Ishikawa (cell line): ENCODE measurements around the gene GTPBP4.

Experiments
- CEBPB ChIP-seq: IDR thresholded peaks from 2 replicates; pipeline ENCODE4 v1.6.1; 2012
- CREB1 ChIP-seq: IDR thresholded peaks from 2 replicates; pipeline ENCODE4 v1.6.1; 2012; ENCODE audit warnings: low read depth
- EGR1 ChIP-seq: IDR thresholded peaks from 2 replicates; pipeline ENCODE4 v1.6.1; 2012
- EP300 ChIP-seq: IDR thresholded peaks from 2 replicates; pipeline ENCODE4 v1.6.1; 2012; ENCODE audit warnings: borderline replicate concordance
- FOXM1 ChIP-seq: IDR thresholded peaks from 2 replicates; pipeline ENCODE4 v1.6.1; 2012; ENCODE audit warnings: low read depth, borderline replicate concordance
- NFIC ChIP-seq: IDR thresholded peaks from 2 replicates; pipeline ENCODE4 v1.6.1; 2012
- RAD21 ChIP-seq: IDR thresholded peaks from 2 replicates; pipeline ENCODE4 v1.6.1; 2012; ENCODE audit warnings: low read depth
- TAF1 ChIP-seq: IDR thresholded peaks from 2 replicates; pipeline ENCODE4 v1.6.1; 2012; ENCODE audit warnings: low read depth, mild to moderate bottlenecking
- TCF12 ChIP-seq: IDR thresholded peaks from 2 replicates; pipeline ENCODE4 v1.6.1; 2012; ENCODE audit warnings: low read depth
- TEAD4 ChIP-seq: IDR thresholded peaks from 2 replicates; pipeline ENCODE4 v1.6.1; 2012
- YY1 ChIP-seq: IDR thresholded peaks from 2 replicates; pipeline ENCODE4 v1.6.1; 2012; ENCODE audit warnings: low read depth
- ZBTB7A ChIP-seq: IDR thresholded peaks from 2 replicates; pipeline ENCODE4 v1.6.1; 2012; ENCODE audit warnings: low read depth
- TF ChIP-seq, protein P1 (sequence below): IDR thresholded peaks from 2 replicates; pipeline ENCODE4 v1.6.1; 2012
- TF ChIP-seq, protein P2 (sequence below): IDR thresholded peaks from 2 replicates; pipeline ENCODE4 v1.6.1; 2012
- TF ChIP-seq, protein P3 (sequence below): IDR thresholded peaks from 2 replicates; pipeline ENCODE4 v1.6.1; 2012; ENCODE audit warnings: low read depth, mild to moderate bottlenecking

GTPBP4 gene

DNA sequence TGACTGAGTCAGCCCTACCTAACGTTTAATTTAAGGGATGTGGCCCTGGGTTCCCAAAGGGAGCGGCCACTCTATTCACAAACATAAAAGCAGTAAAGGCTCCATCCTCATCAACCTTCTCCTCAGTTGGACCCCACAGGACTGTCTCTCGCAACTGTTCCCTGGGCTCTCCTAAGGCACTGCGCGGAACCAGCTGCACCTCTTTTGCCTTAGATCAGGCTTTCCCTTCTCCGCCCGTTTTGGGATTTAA lies 689 bp upstream of the GTPBP4 start:
- TF ChIP-seq ZBTB7A: no peak
- no peak for TF ChIP-seq TCF12
- TF ChIP-seq, protein P1, sequence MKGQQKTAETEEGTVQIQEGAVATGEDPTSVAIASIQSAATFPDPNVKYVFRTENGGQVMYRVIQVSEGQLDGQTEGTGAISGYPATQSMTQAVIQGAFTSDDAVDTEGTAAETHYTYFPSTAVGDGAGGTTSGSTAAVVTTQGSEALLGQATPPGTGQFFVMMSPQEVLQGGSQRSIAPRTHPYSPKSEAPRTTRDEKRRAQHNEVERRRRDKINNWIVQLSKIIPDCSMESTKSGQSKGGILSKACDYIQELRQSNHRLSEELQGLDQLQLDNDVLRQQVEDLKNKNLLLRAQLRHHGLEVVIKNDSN: no peak
- no peak for TF ChIP-seq EGR1
- TF ChIP-seq TAF1: no peak
- TF ChIP-seq, protein P2, sequence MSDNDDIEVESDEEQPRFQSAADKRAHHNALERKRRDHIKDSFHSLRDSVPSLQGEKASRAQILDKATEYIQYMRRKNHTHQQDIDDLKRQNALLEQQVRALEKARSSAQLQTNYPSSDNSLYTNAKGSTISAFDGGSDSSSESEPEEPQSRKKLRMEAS: no peak
- TF ChIP-seq CREB1: no peak
- no peak for TF ChIP-seq EP300
- no peak for TF ChIP-seq RAD21
- no peak for TF ChIP-seq YY1
- TF ChIP-seq NFIC: no peak
- TF ChIP-seq, protein P3, sequence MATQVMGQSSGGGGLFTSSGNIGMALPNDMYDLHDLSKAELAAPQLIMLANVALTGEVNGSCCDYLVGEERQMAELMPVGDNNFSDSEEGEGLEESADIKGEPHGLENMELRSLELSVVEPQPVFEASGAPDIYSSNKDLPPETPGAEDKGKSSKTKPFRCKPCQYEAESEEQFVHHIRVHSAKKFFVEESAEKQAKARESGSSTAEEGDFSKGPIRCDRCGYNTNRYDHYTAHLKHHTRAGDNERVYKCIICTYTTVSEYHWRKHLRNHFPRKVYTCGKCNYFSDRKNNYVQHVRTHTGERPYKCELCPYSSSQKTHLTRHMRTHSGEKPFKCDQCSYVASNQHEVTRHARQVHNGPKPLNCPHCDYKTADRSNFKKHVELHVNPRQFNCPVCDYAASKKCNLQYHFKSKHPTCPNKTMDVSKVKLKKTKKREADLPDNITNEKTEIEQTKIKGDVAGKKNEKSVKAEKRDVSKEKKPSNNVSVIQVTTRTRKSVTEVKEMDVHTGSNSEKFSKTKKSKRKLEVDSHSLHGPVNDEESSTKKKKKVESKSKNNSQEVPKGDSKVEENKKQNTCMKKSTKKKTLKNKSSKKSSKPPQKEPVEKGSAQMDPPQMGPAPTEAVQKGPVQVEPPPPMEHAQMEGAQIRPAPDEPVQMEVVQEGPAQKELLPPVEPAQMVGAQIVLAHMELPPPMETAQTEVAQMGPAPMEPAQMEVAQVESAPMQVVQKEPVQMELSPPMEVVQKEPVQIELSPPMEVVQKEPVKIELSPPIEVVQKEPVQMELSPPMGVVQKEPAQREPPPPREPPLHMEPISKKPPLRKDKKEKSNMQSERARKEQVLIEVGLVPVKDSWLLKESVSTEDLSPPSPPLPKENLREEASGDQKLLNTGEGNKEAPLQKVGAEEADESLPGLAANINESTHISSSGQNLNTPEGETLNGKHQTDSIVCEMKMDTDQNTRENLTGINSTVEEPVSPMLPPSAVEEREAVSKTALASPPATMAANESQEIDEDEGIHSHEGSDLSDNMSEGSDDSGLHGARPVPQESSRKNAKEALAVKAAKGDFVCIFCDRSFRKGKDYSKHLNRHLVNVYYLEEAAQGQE: no peak
- TF ChIP-seq CEBPB: no peak
- no peak for TF ChIP-seq FOXM1
- no peak for TF ChIP-seq TEAD4

DNA sequence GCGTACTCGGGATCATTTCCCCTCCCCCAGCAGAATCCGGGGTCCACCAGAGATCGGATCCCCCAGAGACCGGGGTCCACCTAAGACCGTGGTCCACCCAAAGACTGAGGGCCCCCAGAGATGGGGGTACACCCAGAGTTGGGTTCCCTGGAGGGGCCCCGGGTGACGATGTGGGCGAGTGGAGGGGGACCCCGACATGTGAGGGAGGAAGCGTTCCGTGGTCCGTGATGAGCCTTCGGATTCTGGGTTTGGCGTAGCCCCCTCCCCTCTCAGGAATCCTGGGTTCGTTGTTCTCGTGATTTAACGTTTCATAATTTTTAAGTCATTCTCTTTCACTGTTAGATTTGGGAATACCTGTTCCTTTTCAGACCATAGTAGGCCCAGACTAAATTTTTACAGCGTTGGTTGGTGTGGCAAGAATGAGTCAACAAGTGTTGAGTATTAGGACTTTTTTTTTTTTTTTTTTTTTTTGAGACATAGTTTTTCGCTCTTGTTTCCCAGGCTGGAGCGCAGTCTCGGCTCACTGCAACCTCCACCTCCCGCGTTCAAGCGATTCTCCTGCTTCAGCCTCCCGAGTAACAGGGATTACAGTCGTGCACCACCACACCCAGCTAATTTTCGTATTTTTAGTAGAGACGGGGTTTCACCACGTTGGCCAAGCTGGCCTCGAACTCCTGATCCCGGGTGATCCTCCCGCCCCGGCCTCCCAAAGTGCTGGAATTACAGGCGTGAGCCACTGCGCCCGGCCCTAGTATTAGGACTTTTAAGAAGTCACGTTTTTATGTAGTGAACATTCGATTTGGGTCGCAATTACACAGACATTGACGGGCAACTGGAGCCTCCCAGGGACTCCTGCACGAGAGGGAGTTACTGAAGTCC lies 672 bp downstream of the GTPBP4 start:
- TF ChIP-seq, protein P3: no peak
- TF ChIP-seq NFIC (no peak), TCF12 (no peak), EGR1 (no peak), TAF1 (no peak), FOXM1 (no peak), ZBTB7A (no peak), CEBPB (no peak), TEAD4 (no peak; the same call in 1 of the 2 replicates), YY1 (no peak), RAD21 (no peak)
- TF ChIP-seq, protein P2: no peak
- TF ChIP-seq, protein P1: no peak

DNA sequence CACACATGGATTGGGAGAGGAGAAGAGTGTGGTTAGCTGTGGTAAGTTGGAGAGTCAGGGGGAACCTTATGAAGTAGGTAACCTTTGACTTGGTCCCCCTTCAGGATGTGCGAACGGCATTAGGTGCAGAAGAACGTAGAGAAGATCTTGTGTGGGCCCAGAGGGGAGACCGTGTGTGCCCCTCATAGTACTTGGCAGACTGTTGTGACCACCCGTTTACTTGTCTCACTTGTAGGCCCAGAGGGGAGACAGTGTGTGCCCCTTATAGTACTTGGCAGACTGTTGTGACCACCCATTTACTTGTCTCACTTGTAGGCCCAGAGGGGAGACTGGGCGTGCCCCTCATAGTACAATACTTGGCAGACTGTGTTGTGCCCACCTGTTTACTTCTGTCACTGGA lies 2.6 kb downstream of the GTPBP4 start:
- TF ChIP-seq TCF12: no peak
- TF ChIP-seq EGR1: no peak
- no peak for TF ChIP-seq CEBPB
- no peak for TF ChIP-seq RAD21
- no peak for TF ChIP-seq FOXM1
- no peak for TF ChIP-seq ZBTB7A
- TF ChIP-seq NFIC: no peak
- TF ChIP-seq YY1: no peak

DNA sequence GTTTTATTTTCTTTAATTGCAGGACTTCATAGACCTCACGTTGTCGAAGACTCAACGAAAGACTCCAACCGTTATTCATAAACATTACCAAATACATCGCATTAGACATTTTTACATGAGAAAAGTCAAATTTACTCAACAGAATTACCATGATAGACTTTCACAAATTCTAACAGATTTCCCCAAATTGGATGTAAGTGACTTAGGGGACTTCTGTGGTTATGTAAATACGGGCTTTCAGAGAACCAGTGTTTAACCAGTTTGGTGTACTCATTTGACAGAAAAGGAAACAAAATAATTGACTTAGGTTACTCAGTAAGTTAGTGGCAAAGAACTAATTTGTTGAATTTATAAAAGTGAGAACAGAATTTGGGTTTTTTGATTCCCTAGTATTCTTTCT lies 4.2 kb downstream of the GTPBP4 start:
- no peak for TF ChIP-seq NFIC
- no peak for TF ChIP-seq CEBPB
- TF ChIP-seq, protein P1: no peak
- no peak for TF ChIP-seq ZBTB7A
- no peak for TF ChIP-seq CREB1
- TF ChIP-seq EGR1: no peak
- no peak for TF ChIP-seq YY1
- no peak for TF ChIP-seq TAF1
- TF ChIP-seq, protein P2: no peak
- no peak for TF ChIP-seq EP300
- TF ChIP-seq TCF12: no peak
- no peak for TF ChIP-seq TEAD4
- no peak for TF ChIP-seq RAD21
- TF ChIP-seq FOXM1: no peak
- TF ChIP-seq, protein P3: no peak
